ENCODE data around the gene MCRIP1.

- TF ChIP-seq CTCF (IDR thresholded peaks at IDR 0.05): no peak
- no peak for TF ChIP-seq POLR2A (IDR thresholded peaks at IDR 0.05)
Measured at GRCh38 chr17:81805707-81806460, 27.2 kb downstream of the MCRIP1 start.

All from heart left ventricle (tissue), 13 donors.